ENCODE data around the gene ITGB1BP1.
A peak's percentile ranks its signal among the peaks of the same experiment; 100 is the strongest.
"Not testable (repeated sequence)": the region's sequence is repeated elsewhere in the genome, so short reads cannot be mapped to it uniquely, and the experiment has no call there.

Gene ITGB1BP1

GRCh38 chr2:9400268-9401058 lies 22.9 kb downstream of the ITGB1BP1 start:
- Histone ChIP-seq H2BK5ac (ENCODE audit: low read depth, low read length, poor library complexity, severe bottlenecking) (no peak overlapping the region), H3K14ac (ENCODE audit: low read length in 2 of 2) (no peak overlapping the region), H3K23ac (ENCODE audit: low read length in 2 of 2) (no peak overlapping the region), H3K4me3 (ENCODE audit: insufficient read depth in 1 of 2, low read depth in 1 of 2, low read length in 2 of 2) (no peak overlapping the region), H2BK12ac (ENCODE audit: low read length in 2 of 2) (no peak overlapping the region), H3K27ac (ENCODE audit: low read length, poor library complexity, severe bottlenecking) (no peak overlapping the region), H2BK120ac (ENCODE audit: low read depth, low read length) (no peak overlapping the region), H3K4ac (ENCODE audit: low read depth in 1 of 2, low read length in 2 of 2) (no peak overlapping the region), H4K91ac (ENCODE audit: low read length) (no peak overlapping the region), H2AFZ (ENCODE audit: low read depth, low read length) (no peak overlapping the region), H2BK15ac (ENCODE audit: low read depth, poor library complexity, severe bottlenecking) (no peak overlapping the region), H3K36me3 (ENCODE audit: control insufficient read depth in 1 of 2, insufficient read depth in 2 of 2, low read depth in 1 of 2, low read length in 2 of 2) (peaks cover 49 to 68% of the 10 kb centered on the region in 2 experiments), H3K9ac (ENCODE audit: low read length) (no peak overlapping the region), H3K4me2 (ENCODE audit: low read length, poor library complexity, severe bottlenecking) (no peak overlapping the region), H3K79me1 (replicated peaks; ENCODE audit: low read length, poor library complexity, severe bottlenecking) (peaks cover 13% of the 10 kb centered on the region), H3K4me1 (ENCODE audit: control insufficient read depth, insufficient read depth, low read depth, low read length) (peaks cover 3% of the 10 kb centered on the region), H2AK5ac (ENCODE audit: low read length, severe bottlenecking) (no peak overlapping the region), H3K27me3 (ENCODE audit: control insufficient read depth in 1 of 2, insufficient read depth in 1 of 2, low read length in 2 of 2) (no peaks in the 10 kb centered on the region), H3K9me3 (ENCODE audit: control insufficient read depth, low read length) (no peaks in the 10 kb centered on the region), H4K8ac (ENCODE audit: low read length) (no peak overlapping the region), H3K18ac (ENCODE audit: low read depth in 1 of 2, low read length in 2 of 2) (no peak overlapping the region)
- WGBS, result 84% methylated on average over 11 of the region's 12 CpGs
- no peak for DNase-seq

- no peak overlapping the region for H4K91ac ChIP-seq (ENCODE audit: low read length)
- no peak overlapping the region for H3K14ac ChIP-seq (ENCODE audit: low read length in 2 of 2)
- DNase-seq, result no peak
- peaks cover 19% of the 10 kb centered on the region for H3K79me1 ChIP-seq (replicated peaks; ENCODE audit: low read length, poor library complexity, severe bottlenecking)
- H2BK15ac ChIP-seq (ENCODE audit: low read depth, poor library complexity, severe bottlenecking), result no peak overlapping the region
- H3K4me3 ChIP-seq (ENCODE audit: insufficient read depth in 1 of 2, low read depth in 1 of 2, low read length in 2 of 2), result no peak overlapping the region
- no peak overlapping the region for H3K23ac ChIP-seq (ENCODE audit: low read length in 2 of 2)
- H3K9me3 ChIP-seq (ENCODE audit: control insufficient read depth, low read length), result no peaks in the 10 kb centered on the region
- H2BK120ac ChIP-seq (ENCODE audit: low read depth, low read length), result no peak overlapping the region
- H3K4me2 ChIP-seq (ENCODE audit: low read length, poor library complexity, severe bottlenecking), result no peak overlapping the region
- no peaks in the 10 kb centered on the region for H3K27me3 ChIP-seq (ENCODE audit: control insufficient read depth in 1 of 2, insufficient read depth in 1 of 2, low read length in 2 of 2)
- peaks cover 4% of the 10 kb centered on the region for H3K4me1 ChIP-seq (ENCODE audit: control insufficient read depth, insufficient read depth, low read depth, low read length)
- 84% methylated on average over 20 of the region's 20 CpGs for WGBS
- no peak overlapping the region for H3K27ac ChIP-seq (ENCODE audit: low read length, poor library complexity, severe bottlenecking)
- H2AFZ ChIP-seq (ENCODE audit: low read depth, low read length), result no peak overlapping the region
- no peak overlapping the region for H2BK5ac ChIP-seq (ENCODE audit: low read depth, low read length, poor library complexity, severe bottlenecking)
- H2BK12ac ChIP-seq (ENCODE audit: low read length in 2 of 2), result no peak overlapping the region
- peaks cover 55 to 63% of the 10 kb centered on the region in 2 experiments for H3K36me3 ChIP-seq (ENCODE audit: control insufficient read depth in 1 of 2, insufficient read depth in 2 of 2, low read depth in 1 of 2, low read length in 2 of 2)
- H3K18ac ChIP-seq (ENCODE audit: low read depth in 1 of 2, low read length in 2 of 2), result no peak overlapping the region
- H3K9ac ChIP-seq (ENCODE audit: low read length), result peak overlapping the region; percentile 53
- no peak overlapping the region for H3K4ac ChIP-seq (ENCODE audit: low read depth in 1 of 2, low read length in 2 of 2)
- H2AK5ac ChIP-seq (ENCODE audit: low read length, severe bottlenecking), result no peak overlapping the region
- no peak overlapping the region for H4K8ac ChIP-seq (ENCODE audit: low read length)
These were observed 24.2 kb downstream of the ITGB1BP1 start for GRCh38 chr2:9398881-9399780.

GRCh38 chr2:9398251-9398650 lies 25.1 kb downstream of the ITGB1BP1 start:
- 97% methylated on average over 11 of the region's 11 CpGs for WGBS
- H3K27ac ChIP-seq (ENCODE audit: low read length, poor library complexity, severe bottlenecking); H2AK5ac ChIP-seq (ENCODE audit: low read length, severe bottlenecking); H3K27me3 ChIP-seq (ENCODE audit: control insufficient read depth in 1 of 2, insufficient read depth in 1 of 2, low read length in 2 of 2); H2BK5ac ChIP-seq (ENCODE audit: low read depth, low read length, poor library complexity, severe bottlenecking); H2AFZ ChIP-seq (ENCODE audit: low read depth, low read length); H3K4me3 ChIP-seq (ENCODE audit: insufficient read depth in 1 of 2, low read depth in 1 of 2, low read length in 2 of 2); H3K4me1 ChIP-seq (ENCODE audit: control insufficient read depth, insufficient read depth, low read depth, low read length); H3K4me2 ChIP-seq (ENCODE audit: low read length, poor library complexity, severe bottlenecking); H3K18ac ChIP-seq (ENCODE audit: low read depth in 1 of 2, low read length in 2 of 2); H2BK15ac ChIP-seq (ENCODE audit: low read depth, poor library complexity, severe bottlenecking); H3K14ac ChIP-seq (ENCODE audit: low read length in 2 of 2); H2BK120ac ChIP-seq (ENCODE audit: low read depth, low read length); DNase-seq; H3K23ac ChIP-seq (ENCODE audit: low read length in 2 of 2); H4K8ac ChIP-seq (ENCODE audit: low read length); H3K9me3 ChIP-seq (ENCODE audit: control insufficient read depth, low read length); H2BK12ac ChIP-seq (ENCODE audit: low read length in 2 of 2); H3K4ac ChIP-seq (ENCODE audit: low read depth in 1 of 2, low read length in 2 of 2); H4K91ac ChIP-seq (ENCODE audit: low read length): not testable (repeated sequence)
- peak overlapping the region; percentile 53 for H3K9ac ChIP-seq (ENCODE audit: low read length)
- peaks cover 21% of the 10 kb centered on the region for H3K79me1 ChIP-seq (replicated peaks; ENCODE audit: low read length, poor library complexity, severe bottlenecking)
- H3K36me3 ChIP-seq (ENCODE audit: control insufficient read depth in 1 of 2, insufficient read depth in 2 of 2, low read depth in 1 of 2, low read length in 2 of 2), result peaks cover 55% of the 10 kb centered on the region in 2 experiments

- Histone ChIP-seq H4K91ac (ENCODE audit: low read length) (no peak overlapping the region), H3K4me2 (ENCODE audit: low read length, poor library complexity, severe bottlenecking) (no peak overlapping the region), H3K23ac (ENCODE audit: low read length in 2 of 2) (no peak overlapping the region), H2BK15ac (ENCODE audit: low read depth, poor library complexity, severe bottlenecking) (no peak overlapping the region), H2AFZ (ENCODE audit: low read depth, low read length) (no peak overlapping the region), H3K9me3 (ENCODE audit: control insufficient read depth, low read length) (no peaks in the 10 kb centered on the region), H3K14ac (ENCODE audit: low read length in 2 of 2) (no peak overlapping the region), H2AK5ac (ENCODE audit: low read length, severe bottlenecking) (no peak overlapping the region), H4K8ac (ENCODE audit: low read length) (no peak overlapping the region), H3K18ac (ENCODE audit: low read depth in 1 of 2, low read length in 2 of 2) (no peak overlapping the region), H2BK120ac (ENCODE audit: low read depth, low read length) (no peak overlapping the region), H3K4me3 (ENCODE audit: insufficient read depth in 1 of 2, low read depth in 1 of 2, low read length in 2 of 2) (no peak overlapping the region), H3K4ac (ENCODE audit: low read depth in 1 of 2, low read length in 2 of 2) (no peak overlapping the region), H2BK12ac (ENCODE audit: low read length in 2 of 2) (no peak overlapping the region), H3K36me3 (ENCODE audit: control insufficient read depth in 1 of 2, insufficient read depth in 2 of 2, low read depth in 1 of 2, low read length in 2 of 2) (peaks cover 45 to 50% of the 10 kb centered on the region in 2 experiments), H3K79me1 (replicated peaks; ENCODE audit: low read length, poor library complexity, severe bottlenecking) (peaks cover 22% of the 10 kb centered on the region), H3K27ac (ENCODE audit: low read length, poor library complexity, severe bottlenecking) (no peak overlapping the region), H3K9ac (ENCODE audit: low read length) (no peak overlapping the region), H3K27me3 (ENCODE audit: control insufficient read depth in 1 of 2, insufficient read depth in 1 of 2, low read length in 2 of 2) (no peaks in the 10 kb centered on the region), H2BK5ac (ENCODE audit: low read depth, low read length, poor library complexity, severe bottlenecking) (no peak overlapping the region), H3K4me1 (ENCODE audit: control insufficient read depth, insufficient read depth, low read depth, low read length) (peaks cover 15% of the 10 kb centered on the region)
- no peak for DNase-seq
- 93% methylated on average over 13 of the region's 14 CpGs for WGBS
These were observed 26.1 kb downstream of the ITGB1BP1 start for GRCh38 chr2:9397201-9397600.

Data from mesenchymal stem cell (in vitro differentiated cells and primary cell).